ENCODE measurements around the gene SCGB1A1.

SCGB1A1 gene

GRCh38 chr11:62401811-62402210, 17.0 kb upstream of the SCGB1A1 start:
- peaks cover 2% of the 10 kb centered on the region for H3K36me3 Mint-ChIP-seq (ENCODE audit: low read depth)
- peaks cover 24% of the 10 kb centered on the region for H3K4me1 Mint-ChIP-seq (ENCODE audit: low read depth)
- no peaks in the 10 kb centered on the region for H3K9me3 Mint-ChIP-seq
- H3K27ac Mint-ChIP-seq, result peak overlapping the region; percentile 92
- H3K4me3 Mint-ChIP-seq, result peak overlapping the region; percentile 82
- H3K27me3 Mint-ChIP-seq (ENCODE audit: low read depth), result peaks cover 7% of the 10 kb centered on the region
- DNase-seq (ENCODE audit: low spot score), result no peak

GRCh38 chr11:62402226-62402959, 16.4 kb upstream of the SCGB1A1 start:
- DNase-seq (ENCODE audit: low spot score), result peak; percentile 42
- Mint-ChIP-seq H3K9me3 (no peaks in the 10 kb centered on the region), H3K27ac (peak overlapping the region; percentile 92), H3K4me1 (ENCODE audit: low read depth) (peaks cover 24% of the 10 kb centered on the region), H3K27me3 (ENCODE audit: low read depth) (peaks cover 7% of the 10 kb centered on the region), H3K36me3 (ENCODE audit: low read depth) (peaks cover 2% of the 10 kb centered on the region), H3K4me3 (peak overlapping the region; percentile 82)

- Mint-ChIP-seq H3K36me3 (ENCODE audit: low read depth) (peaks cover 2% of the 10 kb centered on the region), H3K4me1 (ENCODE audit: low read depth) (peaks cover 23% of the 10 kb centered on the region), H3K9me3 (no peaks in the 10 kb centered on the region), H3K27me3 (ENCODE audit: low read depth) (peaks cover 7% of the 10 kb centered on the region), H3K4me3 (peak overlapping the region; percentile 82), H3K27ac (peak overlapping the region; percentile 92)
- DNase-seq (ENCODE audit: low spot score), result no peak
These were observed 15.7 kb upstream of the SCGB1A1 start for GRCh38 chr11:62402960-62403730.

GRCh38 chr11:62404435-62404834, 14.4 kb upstream of the SCGB1A1 start:
- Mint-ChIP-seq H3K4me3 (no peak overlapping the region), H3K9me3 (no peaks in the 10 kb centered on the region), H3K27ac (no peak overlapping the region), H3K27me3 (ENCODE audit: low read depth) (peaks cover 7% of the 10 kb centered on the region), H3K4me1 (ENCODE audit: low read depth) (peaks cover 19% of the 10 kb centered on the region), H3K36me3 (ENCODE audit: low read depth) (no peaks in the 10 kb centered on the region)
- no peak for DNase-seq (ENCODE audit: low spot score)

- H3K9me3 Mint-ChIP-seq, result no peaks in the 10 kb centered on the region
- H3K4me3 Mint-ChIP-seq, result no peak overlapping the region
- H3K4me1 Mint-ChIP-seq (ENCODE audit: low read depth), result peaks cover 19% of the 10 kb centered on the region
- H3K27me3 Mint-ChIP-seq (ENCODE audit: low read depth), result peaks cover 7% of the 10 kb centered on the region
- no peak for DNase-seq (ENCODE audit: low spot score)
- no peaks in the 10 kb centered on the region for H3K36me3 Mint-ChIP-seq (ENCODE audit: low read depth)
- H3K27ac Mint-ChIP-seq, result no peak overlapping the region
These were observed 13.9 kb upstream of the SCGB1A1 start for GRCh38 chr11:62404901-62405300.

GRCh38 chr11:62406034-62406433, 12.8 kb upstream of the SCGB1A1 start:
- Mint-ChIP-seq H3K4me3 (no peak overlapping the region), H3K27me3 (ENCODE audit: low read depth) (peaks cover 7% of the 10 kb centered on the region), H3K9me3 (no peaks in the 10 kb centered on the region), H3K27ac (no peak overlapping the region), H3K36me3 (ENCODE audit: low read depth) (no peaks in the 10 kb centered on the region), H3K4me1 (ENCODE audit: low read depth) (peaks cover 19% of the 10 kb centered on the region)
- DNase-seq (ENCODE audit: low spot score), result no peak

GRCh38 chr11:62409831-62410230, 9.0 kb upstream of the SCGB1A1 start:
- no peak for DNase-seq (ENCODE audit: low spot score)
- Mint-ChIP-seq H3K27me3 (ENCODE audit: low read depth) (peaks cover 6% of the 10 kb centered on the region), H3K9me3 (no peaks in the 10 kb centered on the region), H3K4me1 (ENCODE audit: low read depth) (no peaks in the 10 kb centered on the region), H3K36me3 (ENCODE audit: low read depth) (no peaks in the 10 kb centered on the region), H3K4me3 (no peak overlapping the region), H3K27ac (no peak overlapping the region)

GRCh38 chr11:62410972-62411371, 7.9 kb upstream of the SCGB1A1 start:
- Mint-ChIP-seq H3K27ac (no peak overlapping the region), H3K36me3 (ENCODE audit: low read depth) (no peaks in the 10 kb centered on the region), H3K4me3 (no peak overlapping the region), H3K27me3 (ENCODE audit: low read depth) (peaks cover 4% of the 10 kb centered on the region), H3K4me1 (ENCODE audit: low read depth) (peaks cover 2% of the 10 kb centered on the region), H3K9me3 (no peaks in the 10 kb centered on the region)
- no peak for DNase-seq (ENCODE audit: low spot score)

GRCh38 chr11:62411524-62411923, 7.3 kb upstream of the SCGB1A1 start:
- H3K4me3 Mint-ChIP-seq, result no peak overlapping the region
- peaks cover 2% of the 10 kb centered on the region for H3K4me1 Mint-ChIP-seq (ENCODE audit: low read depth)
- no peaks in the 10 kb centered on the region for H3K36me3 Mint-ChIP-seq (ENCODE audit: low read depth)
- no peak overlapping the region for H3K27ac Mint-ChIP-seq
- no peaks in the 10 kb centered on the region for H3K9me3 Mint-ChIP-seq
- H3K27me3 Mint-ChIP-seq (ENCODE audit: low read depth), result no peaks in the 10 kb centered on the region
- DNase-seq (ENCODE audit: low spot score), result no peak

GRCh38 chr11:62413060-62413696, 5.7 kb upstream of the SCGB1A1 start:
- H3K4me3 Mint-ChIP-seq, result no peak overlapping the region
- no peak overlapping the region for H3K27ac Mint-ChIP-seq
- no peak for DNase-seq (ENCODE audit: low spot score)
- no peaks in the 10 kb centered on the region for H3K27me3 Mint-ChIP-seq (ENCODE audit: low read depth)
- peaks cover 2% of the 10 kb centered on the region for H3K4me1 Mint-ChIP-seq (ENCODE audit: low read depth)
- H3K36me3 Mint-ChIP-seq (ENCODE audit: low read depth), result no peaks in the 10 kb centered on the region
- no peaks in the 10 kb centered on the region for H3K9me3 Mint-ChIP-seq

- Mint-ChIP-seq H3K36me3 (ENCODE audit: low read depth) (peaks cover 3% of the 10 kb centered on the region), H3K27ac (no peak overlapping the region), H3K4me3 (no peak overlapping the region), H3K9me3 (no peaks in the 10 kb centered on the region), H3K4me1 (ENCODE audit: low read depth) (peaks cover 2% of the 10 kb centered on the region), H3K27me3 (ENCODE audit: low read depth) (no peaks in the 10 kb centered on the region)
- DNase-seq (ENCODE audit: low spot score), result no peak
These were observed 2.2 kb upstream of the SCGB1A1 start for GRCh38 chr11:62416596-62416995.

GRCh38 chr11:62418136-62418535, 697 bp upstream of the SCGB1A1 start:
- Mint-ChIP-seq H3K27ac (no peak overlapping the region), H3K36me3 (ENCODE audit: low read depth) (peaks cover 6% of the 10 kb centered on the region), H3K27me3 (ENCODE audit: low read depth) (no peaks in the 10 kb centered on the region), H3K9me3 (no peaks in the 10 kb centered on the region), H3K4me1 (ENCODE audit: low read depth) (peaks cover 2% of the 10 kb centered on the region), H3K4me3 (no peak overlapping the region)
- DNase-seq (ENCODE audit: low spot score), result no peak

GRCh38 chr11:62419314-62419929, 589 bp downstream of the SCGB1A1 start:
- Mint-ChIP-seq H3K36me3 (ENCODE audit: low read depth) (peaks cover 6% of the 10 kb centered on the region), H3K27me3 (ENCODE audit: low read depth) (no peaks in the 10 kb centered on the region), H3K4me3 (no peak overlapping the region), H3K4me1 (ENCODE audit: low read depth) (peaks cover 10% of the 10 kb centered on the region), H3K27ac (no peak overlapping the region), H3K9me3 (no peaks in the 10 kb centered on the region)
- DNase-seq (ENCODE audit: low spot score), result no peak

- peaks cover 12% of the 10 kb centered on the region for H3K4me1 Mint-ChIP-seq (ENCODE audit: low read depth)
- H3K27me3 Mint-ChIP-seq (ENCODE audit: low read depth), result no peaks in the 10 kb centered on the region
- no peak overlapping the region for H3K27ac Mint-ChIP-seq
These were observed 1.1 kb downstream of the SCGB1A1 start for GRCh38 chr11:62419943-62420342.

More at GRCh38 chr11:62419943-62420342, 1.1 kb downstream of the SCGB1A1 start:
- no peak for DNase-seq (ENCODE audit: low spot score)
- H3K9me3 Mint-ChIP-seq, result no peaks in the 10 kb centered on the region
- peaks cover 6% of the 10 kb centered on the region for H3K36me3 Mint-ChIP-seq (ENCODE audit: low read depth)
- H3K4me3 Mint-ChIP-seq, result no peak overlapping the region
